Diencephalon (tissue), 1 donor: ENCODE measurements around the gene SDHAF4. TPM values are rescaled to one million over a fixed set of nuclear protein-coding genes. Genes with fewer than 3 reads are reported as not detected.

Experiments used
- total RNA-seq: library from RNA; depleted of rRNA; stranded (reverse); fragments of >200 nt; gene quantifications from one replicate; pipeline ENCODE4 v1.2.3, GENCODE V29; 2014

SDHAF4 gene
- total RNA-seq = 33.9 TPM

GRCh38 chr6:70566751-70567382 lies at the start of gene SDHAF4:
SDHAF4 (plus strand) TSS chr6:70566930; CDS start chr6:70566941, 11 bp downstream.

Other genes starting within 250 kb of the SDHAF4 start
- gene FAM135A, start 153.4 kb upstream of the SDHAF4 start, total RNA-seq = 116 TPM
- gene SMAP1, start 101.0 kb downstream of the SDHAF4 start, total RNA-seq = 82.6 TPM